CD4-positive, alpha-beta T cell treated with Interleukin-15 for 1 hour (primary cell): Measurements from ENCODE around the gene NTRK1.

Source experiments
- DNase-seq: peaks from one replicate; pipeline ENCODE4 v3.0.0-alpha.2; 2020

NTRK1 gene

GRCh38 chr1:156839426-156840109, 21.1 kb upstream of the NTRK1 start:
- no peak for DNase-seq

GRCh38 chr1:156840186-156840897, 20.3 kb upstream of the NTRK1 start:
- DNase-seq = no peak

GRCh38 chr1:156840898-156841279, 19.8 kb upstream of the NTRK1 start:
- no peak for DNase-seq

GRCh38 chr1:156841295-156841855, 19.3 kb upstream of the NTRK1 start:
- DNase-seq = no peak

- no peak for DNase-seq
Measured at GRCh38 chr1:156842618-156843300, 17.9 kb upstream of the NTRK1 start.

GRCh38 chr1:156844102-156844501, 16.6 kb upstream of the NTRK1 start:
- no peak for DNase-seq

- DNase-seq = no peak
Measured at GRCh38 chr1:156844638-156845037, 16.0 kb upstream of the NTRK1 start.

- peak; percentile 31 for DNase-seq
Measured at GRCh38 chr1:156845055-156845952, 15.4 kb upstream of the NTRK1 start.

- DNase-seq = no peak
Measured at GRCh38 chr1:156845953-156846545, 14.6 kb upstream of the NTRK1 start.

- no peak for DNase-seq
Measured at GRCh38 chr1:156846643-156847042, 14.0 kb upstream of the NTRK1 start.

- no peak for DNase-seq
Measured at GRCh38 chr1:156847591-156848460, 12.8 kb upstream of the NTRK1 start.

- peak; percentile 78 for DNase-seq
Measured at GRCh38 chr1:156848461-156849150, 12.1 kb upstream of the NTRK1 start.

- no peak for DNase-seq
Measured at GRCh38 chr1:156849151-156849496, 11.5 kb upstream of the NTRK1 start.

- no peak for DNase-seq
Measured at GRCh38 chr1:156851779-156852417, 8.8 kb upstream of the NTRK1 start.

GRCh38 chr1:156852418-156852874, 8.2 kb upstream of the NTRK1 start:
- no peak for DNase-seq

- DNase-seq = no peak
Measured at GRCh38 chr1:156853761-156854160, 6.9 kb upstream of the NTRK1 start.

- no peak for DNase-seq
Measured at GRCh38 chr1:156854634-156855033, 6.0 kb upstream of the NTRK1 start.

- no peak for DNase-seq
Measured at GRCh38 chr1:156856282-156856785, 4.3 kb upstream of the NTRK1 start.

GRCh38 chr1:156857532-156857931, 3.1 kb upstream of the NTRK1 start:
- no peak for DNase-seq

GRCh38 chr1:156858555-156858956, 2.1 kb upstream of the NTRK1 start:
- no peak for DNase-seq
